GM12878 (cell line): ENCODE data around the gene CACHD1. TPM values are rescaled to one million over a fixed set of nuclear protein-coding genes. Genes with fewer than 3 reads are reported as not detected.

Source experiments
- ATAC-seq: fragments of 200-7000 bp; cut with Tn5 transposase; 3 replicates; pipeline ENCODE4 v1.9.1; 2020; ENCODE audit warnings: mild to moderate bottlenecking, moderate library complexity
- BruUV-seq: library from RNA; stranded (reverse); fragments of 400-500 nt; replicated peaks from 2 replicates; lab custom pipeline; 2021; lab: Mats Ljungman, UMichigan
- CTCF ChIA-PET: fragments of 300-600 bp; sonication (Branson Sonifier 250); formaldehyde crosslinking; extraction: SDS; loops from one replicate; lab custom pipeline; 2021; ENCODE audit warnings: inconsistent platforms; lab: Yijun Ruan, JAX
- POLR2A ChIA-PET: fragments of 350-600 bp; formaldehyde crosslinking; extraction: SDS; loops from one replicate; lab custom pipeline; 2021; ENCODE audit warnings: inconsistent platforms; lab: Charles Lee
- RAD21 ChIA-PET: fragments of 300-600 bp; sonication (Branson Sonifier 250); formaldehyde crosslinking; loops from one replicate; lab custom pipeline; 2023; ENCODE audit warnings: antibody characterized with exemption; ENCODE audit not compliant: unreplicated experiment; lab: Charles Lee
- SMC1A ChIA-PET: fragments of 300-600 bp; sonication (Branson Sonifier 250); formaldehyde crosslinking; loops from one replicate; lab custom pipeline; 2023; ENCODE audit not compliant: unreplicated experiment, uncharacterized antibody; lab: Charles Lee
- DNase-seq: peaks from one replicate; pipeline ENCODE4 v3.0.0-alpha.2; 2011; ENCODE audit warnings: low read depth, low spot score
- FAIRE-seq: peaks from 3 replicates; lab custom pipeline; 2011; peaks lifted over from hg19 to GRCh38; lab: Jason Lieb, UNC
- H2AFZ ChIP-seq: 2 replicates; pipeline ENCODE4 v1.6.0; 2011; ENCODE audit warnings: low read depth, low read length, control low read depth; ENCODE audit not compliant: control insufficient read depth
- H3K27ac ChIP-seq: 2 replicates; pipeline ENCODE4 v1.5.1; 2011; ENCODE audit warnings: control low read depth; ENCODE audit not compliant: control insufficient read depth, insufficient read depth
- H3K27me3 ChIP-seq, 2 experiments: replicated peaks in 1 of 2; 2 replicates each; pipeline versions ENCODE4 v1.6.0 to v1.6.1; 2011; ENCODE audit warnings: low read length in 1 of 2; ENCODE audit not compliant: control insufficient read depth in 2 of 2, insufficient read depth in 2 of 2
- H3K36me3 ChIP-seq, 2 experiments: 2 replicates each; pipeline ENCODE4 v1.5.1; 2011; ENCODE audit warnings: low read length in 1 of 2; ENCODE audit not compliant: control insufficient read depth in 2 of 2, insufficient read depth in 2 of 2
- H3K4me1 ChIP-seq: 2 replicates; pipeline ENCODE4 v1.6.1; 2011; ENCODE audit warnings: mild to moderate bottlenecking, low read length, moderate library complexity, mixed read lengths; ENCODE audit not compliant: control insufficient read depth, insufficient read depth
- H3K4me2 ChIP-seq: 2 replicates; pipeline ENCODE4 v1.6.0; 2011; ENCODE audit warnings: control low read depth; ENCODE audit not compliant: control insufficient read depth, insufficient read depth
- H3K4me3 ChIP-seq: fragments of 200-600 bp; sonication (generic); 2 replicates; pipeline ENCODE4 v1.5.1; 2016
- H3K79me2 ChIP-seq: 2 replicates; pipeline ENCODE4 v1.6.0; 2011; ENCODE audit warnings: low read length; ENCODE audit not compliant: control insufficient read depth, insufficient read depth
- H3K9ac ChIP-seq: 2 replicates; pipeline ENCODE4 v1.8.0; 2011; ENCODE audit warnings: low read length, control low read depth, mixed read lengths; ENCODE audit not compliant: control insufficient read depth, insufficient read depth
- H3K9me3 ChIP-seq: replicated peaks from 3 replicates; pipeline ENCODE4 v1.5.1; 2011; ENCODE audit warnings: mild to moderate bottlenecking, low read length; ENCODE audit not compliant: control insufficient read depth, insufficient read depth
- H4K20me1 ChIP-seq: 2 replicates; pipeline ENCODE4 v1.6.0; 2011; ENCODE audit not compliant: control insufficient read depth, insufficient read depth
- CHD1 ChIP-seq: IDR thresholded peaks from 2 replicates; pipeline ENCODE4 v1.6.1; 2012; ENCODE audit warnings: low read depth, low read length, improper control_type of control experiment
- E2F8 ChIP-seq: fragments of 450-650 bp; IDR thresholded peaks from 2 replicates; pipeline ENCODE4 v1.6.1; 2018; ENCODE audit warnings: mild to moderate bottlenecking, low read depth, moderate library complexity; ENCODE audit not compliant: partially characterized antibody
- ETV6 ChIP-seq, 2 experiments: fragments of 450-650 bp in 1 of 2; IDR thresholded peaks in 1 of 2; conservative IDR thresholded peaks in 1 of 2; 2 replicates each; pipeline ENCODE4 v1.6.1; 2014; ENCODE audit warnings: antibody characterized with exemption in 1 of 2, borderline replicate concordance in 1 of 2, low read depth in 1 of 2, mild to moderate bottlenecking in 1 of 2, moderate library complexity in 1 of 2
- MYB ChIP-seq: fragments of 150-350 bp; IDR thresholded peaks from 2 replicates; pipeline ENCODE4 v1.6.1; 2014; ENCODE audit warnings: mild to moderate bottlenecking, low read depth, low read length, borderline replicate concordance
- PRDM15 ChIP-seq: fragments of 450-650 bp; formaldehyde crosslinking; IDR thresholded peaks from 2 replicates; pipeline ENCODE4 v1.4.0; 2020; ENCODE audit warnings: mild to moderate bottlenecking, moderate library complexity
- RELA ChIP-seq: fragments of 450-650 bp; IDR thresholded peaks from 2 replicates; pipeline ENCODE4 v1.8.0; 2014; ENCODE audit warnings: borderline replicate concordance; ENCODE audit not compliant: partially characterized antibody
- ZBTB11 ChIP-seq: fragments of 450-650 bp; formaldehyde crosslinking; IDR thresholded peaks from 2 replicates; pipeline ENCODE4 v1.5.0; 2022; ENCODE audit warnings: mild to moderate bottlenecking, missing genetic modification characterization
- ZNF24 ChIP-seq: fragments of 450-650 bp; IDR thresholded peaks from 2 replicates; pipeline ENCODE4 v1.6.1; 2017; ENCODE audit warnings: antibody characterized with exemption, mild to moderate bottlenecking
- ZNF384 ChIP-seq: IDR thresholded peaks from 2 replicates; pipeline ENCODE4 v1.6.1; 2012; ENCODE audit warnings: low read depth, mild to moderate bottlenecking, low read length, improper control_type of control experiment, borderline replicate concordance
- WGBS: methylation state at CpG from one replicate; pipeline ENCODE4 v1.1.6; 2016; ENCODE audit warnings: low lambda C conversion rate; ENCODE audit not compliant: insufficient replicate concordance, insufficient coverage; ENCODE audit errors: missing lambda C conversion rate; 5-methylcytosine and 5-hydroxymethylcytosine counted together
- in situ Hi-C: fragments of 300-500 bp; cut with MboI; formaldehyde crosslinking; loops from 9 replicates; pipeline ENCODE4 v1.14.3; 2018; ENCODE audit warnings: mixed read lengths
- intact Hi-C: fragments of 100-400 bp; cut with micrococcal nuclease; formaldehyde crosslinking; loops from one replicate; pipeline ENCODE4 v1.14.2; 2022; ENCODE audit not compliant: unreplicated experiment
- polyA plus RNA-seq, 11 experiments: library from polyadenylated mRNA; depleted of rRNA in 4 of 11; unstranded in 6 of 11; stranded (reverse) in 5 of 11; fragments of >200 nt; fragmentation: Nextera tagmentation in 4 of 11; fragmentation: Illumina TruSeq in 1 of 11; extraction: Ambion mirVana in 4 of 11; extraction: Trizol in 1 of 11; gene quantifications; 1 replicate in 1 of 11; 2 replicates in 10 of 11; pipeline versions ENCODE4 v1.2.1 to v1.2.3, GENCODE V29; 2011 to 2016; ENCODE audit warnings: inconsistent platforms in 2 of 11, missing spikeins in 2 of 11, low read depth in 1 of 11
- total RNA-seq, 4 experiments: library from RNA; depleted of rRNA in 3 of 4; stranded (reverse); fragments of >200 nt in 3 of 4; fragmentation: Illumina TruSeq in 1 of 4; extraction: Trizol in 1 of 4; gene quantifications; 2 replicates each; pipeline versions ENCODE4 v1.2.1 to v1.2.3, GENCODE V29; 2013 to 2021

The CACHD1 gene
- total and polyA plus RNA-seq, 10 of the 15 experiments (the other 5 are each of a cell fraction or from before 2014, with no cell fraction given), result 0.03 TPM; not detected in 9

DNA sequence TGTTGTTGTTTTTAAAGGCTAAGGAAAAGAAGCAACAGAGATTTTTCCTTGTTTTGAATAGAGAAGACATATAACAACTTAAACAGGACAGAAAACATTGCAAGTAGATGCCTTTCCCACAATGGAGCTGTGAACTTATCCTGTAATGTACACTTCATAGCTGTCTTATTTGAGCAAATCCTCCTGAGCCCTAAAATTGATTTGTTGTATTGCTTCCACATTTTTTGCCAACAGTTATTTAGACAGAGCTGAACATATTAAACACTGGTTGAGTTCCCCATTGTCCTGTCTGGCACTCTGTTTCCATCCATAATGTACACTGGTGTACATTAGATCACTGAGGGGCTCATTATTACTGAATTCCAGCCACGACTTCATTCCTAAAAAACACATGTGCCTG is 32.2 kb downstream of the CACHD1 start (continued):
- TF ChIP-seq E2F8 (no peak), ZBTB11 (CRISPR knock-in tag) (no peak), RELA (no peak), CHD1 (no peak), ZNF384 (no peak), ZNF24 (no peak), MYB (no peak)

GRCh38 chr1:64502931-64503330 is 33.0 kb downstream of the CACHD1 start:
- in situ Hi-C loops (no loop called here), intact Hi-C loops (no loop called here)
- Histone ChIP-seq H2AFZ (no peak overlapping the region), H3K4me3 (no peak overlapping the region), H4K20me1 (no peaks in the 10 kb centered on the region), H3K9ac (no peak overlapping the region), H3K36me3 (no peaks in the 10 kb centered on the region), H3K4me1 (no peaks in the 10 kb centered on the region), H3K27me3 (peaks cover 0 to 5% of the 10 kb centered on the region in 2 experiments), H3K4me2 (no peak overlapping the region), H3K27ac (no peak overlapping the region), H3K79me2 (no peaks in the 10 kb centered on the region), H3K9me3 (no peaks in the 10 kb centered on the region)
- ATAC-seq, result no peak
- FAIRE-seq, result no peak
- ChIA-PET RAD21 (no interaction called here), CTCF (no interaction called here), SMC1A (no interaction called here), POLR2A (no interaction called here)
- no TSS peak for BruUV-seq
- no peak for DNase-seq
- 3% methylated on average over 2 of the region's 2 CpGs for WGBS
- TF ChIP-seq PRDM15 (CRISPR knock-in tag) (no peak), ETV6 (conservative IDR thresholded peaks at IDR 0.05 in 1 of 2, IDR thresholded peaks at IDR 0.05 in 1 of 2; ENCODE audit: borderline replicate concordance in 1 of 2, low read depth in 1 of 2) (no peak)
